HUES64 (cell line): Measurements from ENCODE around the gene RAB15.

Experiments used
- H3K27ac ChIP-seq: 2 replicates; pipeline ENCODE4 v1.7.0; 2013; ENCODE audit warnings: low read depth, low read length, inconsistent platforms
- H3K27me3 ChIP-seq: 2 replicates; pipeline ENCODE4 v1.6.1; 2013; ENCODE audit warnings: mild to moderate bottlenecking, low read length; ENCODE audit not compliant: insufficient read depth
- H3K36me3 ChIP-seq: 2 replicates; pipeline ENCODE4 v1.6.1; 2013; ENCODE audit warnings: mild to moderate bottlenecking, low read length; ENCODE audit not compliant: insufficient read depth
- H3K4me1 ChIP-seq: 2 replicates; pipeline ENCODE4 v1.6.1; 2013; ENCODE audit warnings: mild to moderate bottlenecking, low read length, moderate library complexity; ENCODE audit not compliant: insufficient read depth
- H3K4me3 ChIP-seq: 2 replicates; pipeline ENCODE4 v1.5.1; 2013; ENCODE audit warnings: mild to moderate bottlenecking, low read length, moderate library complexity
- H3K9ac ChIP-seq: 2 replicates; pipeline ENCODE4 v1.6.1; 2013; ENCODE audit warnings: mild to moderate bottlenecking, low read depth, low read length
- H3K9me3 ChIP-seq: 2 replicates; pipeline ENCODE4 v1.6.1; 2013; ENCODE audit warnings: low read depth, low read length; ENCODE audit not compliant: insufficient read depth
- WGBS: fragments of 150-250, 120-280 bp; methylation state at CpG from one replicate; pipeline ENCODE4 v1.1.7; 2013; ENCODE audit warnings: missing lambda C conversion rate; 5-methylcytosine and 5-hydroxymethylcytosine counted together

RAB15 gene

GRCh38 chr14:64970041-64970440 is 2.1 kb downstream of the RAB15 start:
- Histone ChIP-seq H3K36me3 (no peaks in the 10 kb centered on the region), H3K9ac (no peak overlapping the region), H3K4me1 (peaks cover 28% of the 10 kb centered on the region), H3K27ac (no peak overlapping the region), H3K4me3 (no peak overlapping the region), H3K9me3 (no peaks in the 10 kb centered on the region), H3K27me3 (peaks cover 16% of the 10 kb centered on the region)
- 94% methylated on average over 3 of the region's 3 CpGs for WGBS

- WGBS, result 49% methylated on average over 6 of the region's 6 CpGs
Measured at GRCh38 chr14:64968651-64969050, 3.5 kb downstream of the RAB15 start.

GRCh38 chr14:64968167-64968566 is 4.0 kb downstream of the RAB15 start:
- Histone ChIP-seq H3K4me3 (no peak overlapping the region), H3K4me1 (peaks cover 28% of the 10 kb centered on the region), H3K9me3 (no peaks in the 10 kb centered on the region), H3K27ac (no peak overlapping the region), H3K27me3 (peaks cover 14% of the 10 kb centered on the region), H3K9ac (no peak overlapping the region), H3K36me3 (no peaks in the 10 kb centered on the region)
- 84% methylated on average over 7 of the region's 7 CpGs for WGBS

More at GRCh38 chr14:64968651-64969050, 3.5 kb downstream of the RAB15 start:
- Histone ChIP-seq H3K36me3 (no peaks in the 10 kb centered on the region), H3K4me3 (no peak overlapping the region), H3K27me3 (peaks cover 16% of the 10 kb centered on the region), H3K9ac (no peak overlapping the region), H3K9me3 (no peaks in the 10 kb centered on the region), H3K27ac (no peak overlapping the region), H3K4me1 (peaks cover 28% of the 10 kb centered on the region)

DNA sequence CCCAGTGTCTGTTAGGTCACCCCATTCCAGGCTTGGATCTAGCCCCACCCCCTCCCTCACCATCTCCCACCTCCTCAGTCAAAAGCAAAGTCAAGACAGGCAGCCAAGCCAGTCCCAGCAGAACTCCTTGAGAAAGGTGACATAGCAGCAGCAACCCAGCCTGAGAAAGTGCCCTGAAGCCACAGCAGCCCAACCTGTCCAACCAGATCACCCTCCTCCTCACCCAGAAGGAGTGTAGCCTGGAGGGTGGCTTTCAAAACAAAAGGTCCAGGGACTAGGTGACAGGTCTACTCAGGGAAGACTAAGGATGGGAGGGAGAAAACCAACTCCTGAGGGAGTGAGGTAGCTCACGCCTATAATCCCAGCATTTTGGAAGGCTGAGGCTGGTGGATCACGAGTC is 5.2 kb downstream of the RAB15 start:
- Histone ChIP-seq H3K27ac (no peak overlapping the region), H3K4me3 (no peak overlapping the region), H3K27me3 (peaks cover 8% of the 10 kb centered on the region; the same call in 1 of the 2 replicates), H3K4me1 (peaks cover 28% of the 10 kb centered on the region), H3K9me3 (no peaks in the 10 kb centered on the region), H3K36me3 (0 out of 2 replicates have a peak, but pooled peaks cover 2% of the 10 kb centered on the region), H3K9ac (no peak overlapping the region)
- WGBS, result 100% methylated on average over 1 of the region's 2 CpGs

DNA sequence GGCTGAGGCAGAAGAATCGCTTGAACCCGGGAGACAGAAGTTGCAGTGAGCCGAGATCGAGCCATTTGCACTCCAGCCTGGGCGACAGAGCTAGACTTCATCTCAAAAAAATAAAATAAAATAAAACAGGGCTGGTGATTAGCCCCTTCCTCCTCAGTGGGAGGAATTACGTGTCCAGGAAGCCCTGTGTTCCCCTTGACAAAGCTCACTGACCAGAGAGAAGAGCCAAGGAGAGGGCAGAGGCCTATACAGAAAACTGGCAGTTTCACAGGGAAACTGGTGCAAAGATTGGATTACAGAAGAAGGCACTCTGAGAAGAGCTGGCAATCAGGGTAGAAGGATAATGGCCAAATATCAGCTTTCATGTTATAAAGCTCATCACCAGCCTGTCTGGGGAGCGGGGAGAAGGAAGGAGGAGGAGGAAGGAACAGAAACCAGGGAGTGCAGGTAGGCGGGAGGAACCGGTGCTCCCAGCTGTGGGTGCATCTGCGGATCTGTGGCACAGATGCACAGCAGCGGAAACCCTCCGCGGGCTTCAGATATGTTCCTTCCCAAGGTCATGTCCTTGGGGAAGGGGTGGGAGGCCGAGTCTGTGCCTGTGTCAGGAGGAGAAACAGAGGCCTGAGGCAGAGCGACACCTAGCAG is 6.7 kb downstream of the RAB15 start:
- WGBS, result 94% methylated on average over 15 of the region's 15 CpGs
- no peak overlapping the region for H3K27ac ChIP-seq
- peaks cover 30% of the 10 kb centered on the region for H3K4me1 ChIP-seq
- no peaks in the 10 kb centered on the region for H3K27me3 ChIP-seq
- H3K4me3 ChIP-seq, result no peak overlapping the region
- no peak overlapping the region for H3K9ac ChIP-seq
- H3K36me3 ChIP-seq, result 0 out of 2 replicates have a peak, but pooled peaks cover 2% of the 10 kb centered on the region
- no peaks in the 10 kb centered on the region for H3K9me3 ChIP-seq

DNA sequence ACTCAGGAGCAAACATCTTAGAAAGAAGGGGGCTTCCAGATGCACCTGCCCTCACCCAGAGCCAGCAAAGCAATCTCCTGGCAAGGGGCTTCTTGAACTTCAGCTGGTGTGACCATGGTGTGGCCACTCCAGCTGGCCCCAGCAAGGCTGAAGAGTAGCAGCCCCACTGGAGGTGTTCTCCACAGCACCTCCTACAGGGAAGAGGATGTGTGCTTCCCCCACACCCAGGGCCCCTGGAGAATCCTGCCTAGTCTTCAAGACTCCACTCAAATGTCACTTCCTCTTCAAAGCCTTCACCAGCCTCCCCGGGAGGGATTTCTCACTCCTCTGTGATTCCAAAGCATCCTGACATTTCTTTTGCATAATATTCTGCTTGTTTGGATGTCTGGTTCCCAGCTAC is 8.5 kb downstream of the RAB15 start:
- no peak overlapping the region for H3K27ac ChIP-seq
- H3K27me3 ChIP-seq, result no peaks in the 10 kb centered on the region
- 90% methylated on average over 1 of the region's 1 CpG for WGBS
- no peak overlapping the region for H3K9ac ChIP-seq
- 0 out of 2 replicates have a peak, but pooled peaks cover 2% of the 10 kb centered on the region for H3K36me3 ChIP-seq
- no peaks in the 10 kb centered on the region for H3K9me3 ChIP-seq
- H3K4me3 ChIP-seq, result no peak overlapping the region
- peaks cover 16% of the 10 kb centered on the region for H3K4me1 ChIP-seq

GRCh38 chr14:64960762-64961276 is 11.3 kb downstream of the RAB15 start:
- Histone ChIP-seq H3K4me3 (no peak overlapping the region), H3K9ac (no peak overlapping the region), H3K27ac (0 out of 2 replicates have a peak overlapping the region, but pooled peaks have one; percentile 2), H3K4me1 (peaks cover 29% of the 10 kb centered on the region), H3K27me3 (no peaks in the 10 kb centered on the region), H3K36me3 (0 out of 2 replicates have a peak, but pooled peaks cover 2% of the 10 kb centered on the region), H3K9me3 (no peaks in the 10 kb centered on the region)
- WGBS, result 77% methylated on average over 5 of the region's 5 CpGs

DNA sequence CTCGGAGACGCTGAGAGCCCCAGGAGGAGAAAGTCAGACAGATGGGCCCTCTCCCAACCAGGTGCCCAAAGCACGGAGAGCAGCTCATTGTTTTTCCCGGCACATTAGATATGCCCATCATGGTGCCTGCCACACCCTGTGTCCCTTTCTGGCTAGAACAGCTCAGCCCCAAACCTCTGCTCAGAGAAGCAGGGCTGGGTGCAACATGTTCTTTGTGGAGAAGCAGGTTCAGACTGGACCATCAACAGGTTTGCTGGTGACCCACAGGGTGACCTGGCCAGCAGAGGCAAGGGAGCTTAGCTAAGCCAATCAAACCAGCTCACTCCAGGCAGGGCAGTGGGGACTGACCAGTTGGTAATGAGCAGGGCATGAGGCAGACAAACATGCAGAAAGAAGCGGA is 13.4 kb downstream of the RAB15 start:
- Histone ChIP-seq H3K36me3 (0 out of 2 replicates have a peak, but pooled peaks cover 2% of the 10 kb centered on the region), H3K27me3 (no peaks in the 10 kb centered on the region), H3K27ac (no peak overlapping the region), H3K4me1 (peaks cover 40% of the 10 kb centered on the region), H3K4me3 (no peak overlapping the region), H3K9ac (no peak overlapping the region), H3K9me3 (no peaks in the 10 kb centered on the region)
- WGBS, result 86% methylated on average over 5 of the region's 5 CpGs

DNA sequence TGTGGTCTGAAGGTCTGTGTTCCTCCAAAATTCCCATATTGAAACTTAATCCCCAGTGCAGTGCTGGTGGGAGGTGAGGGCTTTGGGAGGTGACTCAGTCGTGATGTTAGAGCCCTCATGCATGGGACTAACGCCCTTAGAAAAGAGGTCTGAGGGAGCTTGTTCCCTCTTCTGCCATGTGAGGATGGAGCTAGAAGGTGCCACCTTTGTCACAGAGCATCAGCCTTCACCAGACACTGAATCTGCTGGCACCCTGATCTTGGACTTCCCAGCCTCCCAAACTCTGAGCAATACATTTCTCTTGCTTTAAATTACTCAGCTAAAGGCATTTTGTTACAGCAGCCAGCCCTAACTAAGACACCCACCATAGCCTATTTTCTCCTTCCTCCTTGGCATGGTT is 13.9 kb downstream of the RAB15 start:
- no peak overlapping the region for H3K9ac ChIP-seq
- 0 out of 2 replicates have a peak, but pooled peaks cover 2% of the 10 kb centered on the region for H3K36me3 ChIP-seq
- no peaks in the 10 kb centered on the region for H3K9me3 ChIP-seq
- no peaks in the 10 kb centered on the region for H3K27me3 ChIP-seq
- H3K4me1 ChIP-seq, result peaks cover 42% of the 10 kb centered on the region
- no peak overlapping the region for H3K27ac ChIP-seq
- 82% methylated on average over 2 of the region's 2 CpGs for WGBS
- H3K4me3 ChIP-seq, result no peak overlapping the region

GRCh38 chr14:64956697-64957406 is 15.3 kb downstream of the RAB15 start:
- Histone ChIP-seq H3K9ac (no peak overlapping the region), H3K36me3 (peaks cover 6% of the 10 kb centered on the region), H3K9me3 (no peaks in the 10 kb centered on the region), H3K27me3 (no peaks in the 10 kb centered on the region), H3K4me1 (peaks cover 43% of the 10 kb centered on the region), H3K4me3 (no peak overlapping the region), H3K27ac (peak overlapping the region; percentile 27; the same call in 1 of the 2 replicates)
- 88% methylated on average over 7 of the region's 8 CpGs for WGBS

GRCh38 chr14:64955297-64955696 is 16.8 kb downstream of the RAB15 start:
- Histone ChIP-seq H3K27me3 (no peaks in the 10 kb centered on the region), H3K27ac (no peak overlapping the region; the same call in 1 of the 2 replicates), H3K4me3 (no peak overlapping the region), H3K4me1 (peaks cover 34% of the 10 kb centered on the region), H3K9me3 (no peaks in the 10 kb centered on the region), H3K9ac (no peak overlapping the region), H3K36me3 (peaks cover 22% of the 10 kb centered on the region)
- WGBS, result 63% methylated on average over 6 of the region's 6 CpGs
